Adrenal gland (tissue), 12 donors: ENCODE results near the gene FKBP11. TPM values are rescaled to one million over a fixed set of nuclear protein-coding genes. Genes with fewer than 3 reads are reported as not detected.
A peak's percentile ranks its signal among the peaks of the same experiment; 100 is the strongest.

Experiments used
- DNase-seq, 7 donors: peaks; one replicate each; pipeline ENCODE4 v3.0.0-alpha.2; 2019 to 2020
- H3K27ac ChIP-seq, 5 donors: fragments of 200-600 bp; sonication (generic) in 4 of 5; 1 replicate in 3 of 5; 2 replicates in 2 of 5; pipeline versions ENCODE4 v1.5.1 to v1.8.0; 2016 to 2020; ENCODE audit warnings: mild to moderate bottlenecking in 1 of 5
- H3K27me3 ChIP-seq: fragments of 200-600 bp; 2 replicates; pipeline ENCODE4 v1.8.0; 2021
- H3K36me3 ChIP-seq, 2 donors: fragments of 200-600 bp; replicated peaks in 1 of 2; 1 replicate in 1 of 2; 2 replicates in 1 of 2; pipeline versions ENCODE4 v1.5.1 to v1.8.0; 2018 to 2022
- H3K4me1 ChIP-seq, 2 donors: fragments of 200-600 bp; replicated peaks in 1 of 2; 1 replicate in 1 of 2; 2 replicates in 1 of 2; pipeline versions ENCODE4 v1.5.1 to v1.8.0; 2018 to 2021
- H3K4me3 ChIP-seq, 4 donors: fragments of 200-600 bp; sonication (generic) in 3 of 4; one replicate each; pipeline ENCODE4 v1.5.1; 2016 to 2018
- H3K9me3 ChIP-seq, 3 donors: fragments of 200-600 bp; sonication (generic) in 1 of 3; replicated peaks in 1 of 3; 1 replicate in 2 of 3; 2 replicates in 1 of 3; pipeline versions ENCODE4 v1.5.1 to v1.8.0; 2016 to 2021
- CTCF ChIP-seq, 6 experiments: fragments of 450-650 bp in 4 of 6; fragments of 200-600 bp in 2 of 6; sonication (generic) in 1 of 6; IDR thresholded peaks; 1 replicate in 5 of 6; 2 replicates in 1 of 6; pipeline versions ENCODE4 v1.5.1 to v1.8.0; 2016 to 2021; ENCODE audit warnings: antibody characterized with exemption in 6 of 6, mild to moderate bottlenecking in 2 of 6, moderate library complexity in 1 of 6
- POLR2A ChIP-seq, 2 donors: fragments of 450-650 bp; IDR thresholded peaks; one replicate each; pipeline ENCODE4 v1.6.1; 2017; ENCODE audit warnings: antibody characterized with exemption in 2 of 2, mild to moderate bottlenecking in 2 of 2, moderate library complexity in 1 of 2
- WGBS, 4 donors: extraction: QIAGEN DNeasy Blood & Tissue Kit in 2 of 4; methylation state at CpG; one replicate each; pipeline versions ENCODE4 v1.1.5 to v1.1.7; 2013 to 2017; 5-methylcytosine and 5-hydroxymethylcytosine counted together
- intact Hi-C, 2 donors: fragments of 100-400 bp; cut with DNase I; formaldehyde crosslinking; loops; one replicate each; pipeline versions ENCODE4 v1.14.1 to v1.15.0; 2022 to 2023
- polyA plus RNA-seq, 3 donors: library from polyadenylated mRNA; stranded (reverse); fragments of 200-250 nt in 2 of 3; fragments of 350-450 nt in 1 of 3; fragmentation: Illumina TruSeq in 1 of 3; extraction: RNeasy Lipid Tissue Mini Kit (QIAGEN cat#74804) in 1 of 3; gene quantifications; one replicate each; pipeline ENCODE4 v1.2.3, GENCODE V29; 2013 to 2014
- total RNA-seq, 9 donors: library from RNA; depleted of rRNA in 4 of 9; stranded (reverse); fragments of >200 nt in 4 of 9; fragments of 120-200 nt in 1 of 9; fragmentation: NEBNext Ultra II Directional in 1 of 9; extraction: Animal tissue kit (Norgen Biotek cat#: 25700) in 1 of 9; gene quantifications; one replicate each; pipeline versions ENCODE4 v1.1.0 to v1.2.4, GENCODE V29; 2013 to 2023
- donor health status: healthy with polysubstance abuse.
- donor health status: Bipolar disorder and iron deficiency.
- donor health status: DM: yes; HTN: yes; CAD: no.
- donor health status: DM: no; HTN: no; CAD: no.
- donor health status: DM: no; HTN: no; CAD: no.
- donor health status: DM: yes; HTN: yes; CAD: no.

Gene FKBP11
- total and polyA plus RNA-seq, 12 donors, result 4.1 to 118 (median 24.9) TPM

DNA sequence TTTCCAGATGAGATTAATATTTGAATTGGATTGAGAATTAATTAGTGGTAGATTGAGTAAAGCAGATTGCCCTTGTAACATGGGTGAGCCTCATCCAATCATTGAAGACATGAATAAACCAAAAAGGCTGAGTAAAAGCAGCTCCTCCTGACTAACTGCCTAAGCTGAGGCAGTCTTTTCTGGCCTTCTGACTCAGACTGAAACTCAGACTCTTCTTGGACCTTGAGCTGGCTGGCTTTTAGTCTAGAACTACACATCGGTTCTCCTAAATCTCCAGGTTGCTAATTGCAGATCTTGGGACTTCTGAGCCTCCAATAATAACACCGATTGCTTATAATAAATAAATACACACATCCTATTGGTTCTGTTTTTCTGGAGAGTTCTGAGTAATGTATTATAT is 24.0 kb downstream of the FKBP11 start:
- peak in 2 of 7 donors; percentile 7 to 14 for DNase-seq
- intact Hi-C loops, result no loop called here
- WGBS, 4 donors, result 61 to 74% (median 71%) methylated on average over 2 of the region's 2 CpGs

GRCh38 chr12:48899651-48900050 is 25.6 kb downstream of the FKBP11 start:
- H3K36me3 ChIP-seq, result no peaks in the 10 kb centered on the region
- TF ChIP-seq POLR2A (IDR thresholded peaks at IDR 0.05) (no peak), CTCF (IDR thresholded peaks at IDR 0.05) (no peak)
- 56 to 76% (median 58%) methylated on average over 2 of the region's 2 CpGs for WGBS, 4 donors
- no peaks in the 10 kb centered on the region for H3K27me3 ChIP-seq
- no peak overlapping the region for H3K4me3 ChIP-seq
- no peak overlapping the region for H3K27ac ChIP-seq
- H3K9me3 ChIP-seq, result no peaks in the 10 kb centered on the region
- intact Hi-C loops, result no loop called here
- H3K4me1 ChIP-seq, result no peaks in the 10 kb centered on the region
- no peak for DNase-seq

More for the DNA sequence above, 24.0 kb downstream of the FKBP11 start:
- H3K27ac ChIP-seq, result no peak overlapping the region
- no peaks in the 10 kb centered on the region for H3K9me3 ChIP-seq
- H3K36me3 ChIP-seq, result no peaks in the 10 kb centered on the region
- no peaks in the 10 kb centered on the region for H3K27me3 ChIP-seq
- TF ChIP-seq POLR2A (IDR thresholded peaks at IDR 0.05) (no peak), CTCF (IDR thresholded peaks at IDR 0.05) (no peak)
- H3K4me3 ChIP-seq, result no peak overlapping the region
- H3K4me1 ChIP-seq, result no peaks in the 10 kb centered on the region

DNA sequence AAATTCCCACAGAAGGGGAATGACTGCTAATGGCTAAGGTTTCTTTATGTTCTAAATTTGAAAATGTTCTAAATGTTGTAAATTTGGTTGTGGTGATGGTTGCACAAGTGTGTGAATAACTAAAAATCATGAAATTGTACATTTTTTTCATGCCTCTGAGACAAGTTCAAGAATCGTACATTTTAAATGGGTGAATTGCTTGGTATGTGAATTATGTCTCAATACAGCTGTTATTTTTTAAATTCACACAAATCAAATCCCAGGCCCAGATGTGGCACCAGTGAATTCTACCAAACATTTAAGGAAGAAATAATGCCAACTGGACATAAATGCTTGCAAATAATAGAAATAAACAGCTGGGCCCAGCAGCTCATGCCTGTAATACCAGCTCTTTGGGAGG is 31.0 kb downstream of the FKBP11 start:
- DNase-seq, result no peak
- 61 to 78% (median 73%) methylated on average over 1 of the region's 1 CpG for WGBS, 4 donors
- intact Hi-C loops, result no loop called here
- H3K4me3 ChIP-seq, result no peak overlapping the region
- H3K27ac ChIP-seq, result no peak overlapping the region
- peaks cover 6% of the 10 kb centered on the region for H3K27me3 ChIP-seq
- TF ChIP-seq POLR2A (IDR thresholded peaks at IDR 0.05) (no peak), CTCF (IDR thresholded peaks at IDR 0.05) (no peak)
- H3K9me3 ChIP-seq, result no peaks in the 10 kb centered on the region
- no peaks in the 10 kb centered on the region for H3K36me3 ChIP-seq
- peaks cover 0 to 9% of the 10 kb centered on the region in 2 donors for H3K4me1 ChIP-seq

DNA sequence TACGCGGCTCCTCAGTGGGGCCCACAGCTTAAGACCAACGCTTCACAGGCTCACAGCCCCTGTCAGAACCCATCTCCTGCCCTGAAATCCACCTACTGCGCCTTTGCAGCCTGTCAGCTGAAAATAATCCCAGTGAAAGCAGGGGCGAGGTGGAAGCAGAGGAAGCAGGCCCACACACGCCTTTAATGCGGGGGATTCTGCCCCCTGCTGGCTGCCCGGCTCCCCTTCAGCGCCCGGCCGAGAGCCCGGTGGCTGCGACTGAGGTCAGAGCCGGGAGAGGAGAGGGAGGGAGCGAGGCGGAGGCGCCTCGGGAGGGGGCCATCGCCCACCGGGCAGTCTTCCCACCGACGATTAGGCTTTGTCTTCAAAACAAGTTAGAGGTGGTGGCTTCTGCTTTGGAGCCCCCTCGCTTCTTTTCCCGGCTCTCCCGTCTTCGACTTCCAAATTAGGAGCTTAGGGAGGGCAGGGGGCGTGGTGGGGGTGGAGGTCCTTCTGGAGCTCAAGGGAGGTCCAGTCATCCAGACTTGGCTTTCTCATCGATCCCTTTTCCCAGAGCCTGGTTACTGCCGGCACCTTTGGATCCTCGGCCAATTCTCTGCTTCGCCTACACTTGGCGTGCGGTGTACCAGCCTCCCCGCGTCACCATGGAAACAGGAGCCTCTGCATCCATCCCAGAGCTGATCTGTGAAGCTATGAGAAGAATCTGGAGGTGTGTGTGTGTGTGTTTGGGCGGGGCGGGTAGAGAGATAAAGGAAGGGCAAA is 34.5 kb downstream of the FKBP11 start:
- no peaks in the 10 kb centered on the region for H3K9me3 ChIP-seq
- intact Hi-C loops, result loop anchor here in 1 of 2 donors (1.0 kb wide), 1 partner anchor 34 kb away; no protein-coding TSS in a partner anchor

More for the DNA sequence above, 34.5 kb downstream of the FKBP11 start:
- H3K27me3 ChIP-seq, result peaks cover 6% of the 10 kb centered on the region
- H3K4me1 ChIP-seq, result peaks cover 0 to 9% of the 10 kb centered on the region in 2 donors
- H3K4me3 ChIP-seq, result peak overlapping the region in 1 of 4 donors; percentile 24
- WGBS, 4 donors, result 6 to 9% (median 7%) methylated on average over 28 to 37 of the region's 37 CpGs
- no peak for TF ChIP-seq POLR2A (IDR thresholded peaks at IDR 0.05)
- TF ChIP-seq CTCF (IDR thresholded peaks at IDR 0.05), result peak; percentile 86 to 93 (median 88)
- H3K27ac ChIP-seq, result no peak overlapping the region
- DNase-seq, result peak; percentile 63 to 89 (median 76)
- H3K36me3 ChIP-seq, result no peaks in the 10 kb centered on the region
